ENCODE results near the gene DNAAF2.

Gene DNAAF2

GRCh38 chr14:49582113-49582977 lies 52.7 kb downstream of the DNAAF2 start:
- ATAC-seq (ENCODE audit: low read depth) (no peak), DNase-seq (ENCODE audit: low spot score in 2 of 2) (no peak)
- Mint-ChIP-seq H3K27ac (peak overlapping the region; percentile 9), H3K9me3 (no peaks in the 10 kb centered on the region), H3K4me1 (peaks cover 33% of the 10 kb centered on the region), H3K27me3 (no peaks in the 10 kb centered on the region), H3K36me3 (peaks cover 13% of the 10 kb centered on the region), H3K4me3 (no peak overlapping the region)

- no peak overlapping the region for H3K4me3 Mint-ChIP-seq
- no peak for ATAC-seq (ENCODE audit: low read depth)
- peaks cover 17% of the 10 kb centered on the region for H3K36me3 Mint-ChIP-seq
- no peaks in the 10 kb centered on the region for H3K9me3 Mint-ChIP-seq
- peaks cover 33% of the 10 kb centered on the region for H3K4me1 Mint-ChIP-seq
- no peaks in the 10 kb centered on the region for H3K27me3 Mint-ChIP-seq
- no peak for DNase-seq (ENCODE audit: low spot score in 2 of 2)
- H3K27ac Mint-ChIP-seq: peak overlapping the region; percentile 9
These were observed 53.6 kb downstream of the DNAAF2 start for GRCh38 chr14:49581209-49582112.

GRCh38 chr14:49579841-49580240 lies 55.2 kb downstream of the DNAAF2 start:
- Mint-ChIP-seq H3K27me3 (no peaks in the 10 kb centered on the region), H3K27ac (no peak overlapping the region), H3K36me3 (peaks cover 18% of the 10 kb centered on the region), H3K4me3 (no peak overlapping the region), H3K4me1 (peaks cover 25% of the 10 kb centered on the region), H3K9me3 (no peaks in the 10 kb centered on the region)
- ATAC-seq (ENCODE audit: low read depth) (no peak), DNase-seq (ENCODE audit: low spot score in 2 of 2) (no peak)

- ATAC-seq (ENCODE audit: low read depth): no peak
- Mint-ChIP-seq H3K27ac (no peak overlapping the region), H3K9me3 (no peaks in the 10 kb centered on the region), H3K4me3 (no peak overlapping the region), H3K36me3 (peaks cover 27% of the 10 kb centered on the region), H3K27me3 (no peaks in the 10 kb centered on the region), H3K4me1 (peaks cover 18% of the 10 kb centered on the region)
- no peak for DNase-seq (ENCODE audit: low spot score in 2 of 2)
These were observed 56.9 kb downstream of the DNAAF2 start for GRCh38 chr14:49578141-49578540.
